ENCODE results near the gene GOLGA2.

Gene GOLGA2

DNA sequence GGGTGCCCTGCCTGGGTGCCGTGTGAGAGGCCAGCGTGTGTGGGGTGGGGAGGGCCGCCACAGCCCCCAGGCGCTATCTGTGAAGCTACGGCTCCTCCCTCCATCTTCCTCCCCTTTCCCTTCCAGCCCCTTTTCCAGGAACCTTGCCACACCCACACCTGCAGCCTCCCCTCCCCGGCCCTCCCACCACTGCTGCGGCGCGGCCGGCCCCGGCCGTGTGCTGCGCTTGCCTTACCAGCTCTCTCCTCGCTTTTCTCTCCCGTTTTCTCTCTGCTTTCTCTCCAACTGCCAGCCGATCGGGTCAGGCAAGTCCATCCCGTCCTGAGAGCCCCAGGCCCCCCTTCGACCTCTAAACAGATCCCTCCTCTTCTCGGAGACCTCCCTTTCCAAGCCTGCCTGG lies 21.4 kb downstream of the GOLGA2 start:
- Histone ChIP-seq H3K9ac (ENCODE audit: low read length) (no peak overlapping the region), H3K27ac (ENCODE audit: low read depth, low read length) (no peak overlapping the region)

DNA sequence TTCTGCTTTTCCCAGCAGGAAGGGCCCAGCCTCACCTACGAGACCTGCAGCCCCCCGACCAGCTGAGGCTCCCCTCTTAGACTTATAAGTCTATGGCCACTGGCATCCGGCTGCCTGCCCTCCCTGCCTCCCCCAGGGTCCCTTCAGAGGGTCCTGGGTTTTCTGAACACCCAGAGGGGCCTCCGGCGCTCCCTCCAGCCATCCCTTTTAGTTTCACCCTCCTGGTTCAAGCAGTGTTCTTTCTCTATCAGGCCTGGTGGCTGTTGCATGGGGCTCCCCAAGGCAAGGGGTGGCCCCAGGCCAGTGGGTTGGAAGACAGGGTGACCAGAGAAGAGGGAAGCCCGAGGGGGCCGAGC lies 21.8 kb downstream of the GOLGA2 start:
- H3K27ac ChIP-seq (ENCODE audit: low read depth, low read length), result no peak overlapping the region
- H3K4me1 ChIP-seq (ENCODE audit: control insufficient read depth, insufficient read depth, low read length), result peaks cover 23% of the 10 kb centered on the region
- peaks cover 41% of the 10 kb centered on the region for H3K36me3 ChIP-seq (ENCODE audit: control insufficient read depth, insufficient read depth, low read length)
- no peak overlapping the region for H3K9ac ChIP-seq (ENCODE audit: low read length)
- no peak overlapping the region for H3K4me3 ChIP-seq (ENCODE audit: low read depth, low read length)
- H3K9me3 ChIP-seq (ENCODE audit: control insufficient read depth, insufficient read depth, low read depth, low read length), result no peaks in the 10 kb centered on the region
- H3K27me3 ChIP-seq (ENCODE audit: control insufficient read depth, insufficient read depth, low read length), result no peaks in the 10 kb centered on the region

More for the DNA sequence above, 21.4 kb downstream of the GOLGA2 start:
- Histone ChIP-seq H3K4me1 (ENCODE audit: control insufficient read depth, insufficient read depth, low read length) (peaks cover 23% of the 10 kb centered on the region), H3K27me3 (ENCODE audit: control insufficient read depth, insufficient read depth, low read length) (no peaks in the 10 kb centered on the region), H3K36me3 (ENCODE audit: control insufficient read depth, insufficient read depth, low read length) (peaks cover 45% of the 10 kb centered on the region), H3K9me3 (ENCODE audit: control insufficient read depth, insufficient read depth, low read depth, low read length) (no peaks in the 10 kb centered on the region), H3K4me3 (ENCODE audit: low read depth, low read length) (no peak overlapping the region)

DNA sequence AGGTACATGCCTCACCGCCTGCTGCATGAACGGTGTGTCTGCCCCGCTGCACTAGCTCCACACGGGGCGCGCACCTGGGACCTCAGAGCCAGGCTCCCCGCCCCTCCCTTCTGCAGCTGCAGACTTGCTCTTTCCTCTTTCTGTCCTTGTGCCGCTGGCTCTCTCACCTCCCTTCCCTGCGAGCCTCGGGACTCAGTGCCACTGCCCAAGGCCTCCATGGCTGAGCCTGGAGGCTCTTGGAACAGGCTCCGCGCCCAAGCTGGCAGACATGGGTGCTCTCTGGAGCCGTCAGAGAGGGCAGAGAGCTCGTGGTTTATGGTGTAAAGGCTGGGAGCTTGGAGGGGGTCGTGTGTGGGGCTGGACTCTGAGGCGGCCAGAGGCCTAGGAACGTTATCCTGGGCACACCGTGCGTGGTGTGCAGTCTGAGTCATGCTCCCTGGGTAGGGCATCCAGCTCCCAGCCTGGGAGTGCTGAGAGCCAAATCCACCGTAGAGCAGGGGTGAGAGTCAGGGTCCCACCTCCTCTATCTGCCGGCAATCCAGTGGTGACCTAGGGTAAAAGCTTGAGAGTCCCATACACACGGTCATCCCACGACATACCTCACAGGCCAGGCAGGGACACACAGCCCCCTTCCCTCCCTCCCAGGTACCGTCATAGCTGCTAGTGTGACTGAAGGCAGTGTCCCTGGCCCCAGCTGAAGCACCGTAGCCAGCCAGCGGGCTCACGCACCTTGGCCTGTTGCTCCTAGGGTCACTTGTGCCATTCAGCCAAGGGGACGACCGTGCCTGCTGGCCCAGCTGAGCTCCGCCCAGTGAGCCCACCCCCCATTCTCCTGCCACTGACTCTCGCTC lies 22.4 kb downstream of the GOLGA2 start:
- Histone ChIP-seq H3K36me3 (ENCODE audit: control insufficient read depth, insufficient read depth, low read length) (peaks cover 40% of the 10 kb centered on the region), H3K9me3 (ENCODE audit: control insufficient read depth, insufficient read depth, low read depth, low read length) (no peaks in the 10 kb centered on the region), H3K4me3 (ENCODE audit: low read depth, low read length) (no peak overlapping the region), H3K27me3 (ENCODE audit: control insufficient read depth, insufficient read depth, low read length) (no peaks in the 10 kb centered on the region), H3K4me1 (ENCODE audit: control insufficient read depth, insufficient read depth, low read length) (peaks cover 23% of the 10 kb centered on the region), H3K9ac (ENCODE audit: low read length) (no peak overlapping the region), H3K27ac (ENCODE audit: low read depth, low read length) (no peak overlapping the region)

DNA sequence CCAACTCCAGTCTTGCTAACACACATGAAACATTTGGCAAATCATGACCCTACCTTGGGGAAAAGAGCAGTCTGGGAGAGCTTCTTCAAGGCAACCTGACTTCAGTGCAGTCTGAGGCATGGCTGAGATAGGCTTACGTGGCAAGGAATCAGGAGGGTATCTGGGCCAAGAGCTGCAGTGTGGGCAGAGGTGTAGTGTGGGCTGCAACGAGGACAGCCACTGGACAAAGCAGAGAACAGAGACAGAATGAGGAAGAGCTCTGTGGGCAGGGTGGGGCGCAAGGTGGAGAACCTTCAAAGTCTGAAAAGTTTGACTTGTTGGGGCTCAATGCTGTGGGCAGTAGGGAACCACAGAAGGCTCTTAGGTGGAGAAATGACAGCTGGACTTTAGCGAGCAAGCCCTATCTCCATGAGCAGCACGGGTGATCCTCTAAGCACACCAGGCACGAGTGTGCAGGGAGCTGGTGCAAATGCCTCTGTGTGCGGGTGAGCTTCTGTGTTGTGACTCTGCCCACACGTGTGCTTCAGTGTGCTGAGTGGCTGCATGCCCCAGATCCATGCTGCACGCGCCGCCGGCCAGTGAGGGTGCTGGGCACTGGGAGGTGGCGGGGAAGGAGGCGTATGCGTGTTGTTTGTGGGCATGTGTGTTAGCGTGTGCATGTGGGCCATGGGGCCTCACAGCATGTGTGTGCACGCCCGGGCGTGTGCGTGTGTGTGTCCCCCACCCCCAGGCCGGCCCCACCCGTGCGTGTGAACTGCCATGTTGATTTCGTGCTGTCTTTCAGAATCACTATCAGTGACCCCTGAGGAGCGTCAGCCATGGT lies 23.3 kb downstream of the GOLGA2 start:
- H3K27me3 ChIP-seq (ENCODE audit: control insufficient read depth, insufficient read depth, low read length), result no peaks in the 10 kb centered on the region
- H3K4me1 ChIP-seq (ENCODE audit: control insufficient read depth, insufficient read depth, low read length), result peaks cover 23% of the 10 kb centered on the region
- no peak overlapping the region for H3K27ac ChIP-seq (ENCODE audit: low read depth, low read length)
- no peak overlapping the region for H3K9ac ChIP-seq (ENCODE audit: low read length)
- H3K36me3 ChIP-seq (ENCODE audit: control insufficient read depth, insufficient read depth, low read length), result peaks cover 35% of the 10 kb centered on the region
- no peak overlapping the region for H3K4me3 ChIP-seq (ENCODE audit: low read depth, low read length)
- H3K9me3 ChIP-seq (ENCODE audit: control insufficient read depth, insufficient read depth, low read depth, low read length), result no peaks in the 10 kb centered on the region

DNA sequence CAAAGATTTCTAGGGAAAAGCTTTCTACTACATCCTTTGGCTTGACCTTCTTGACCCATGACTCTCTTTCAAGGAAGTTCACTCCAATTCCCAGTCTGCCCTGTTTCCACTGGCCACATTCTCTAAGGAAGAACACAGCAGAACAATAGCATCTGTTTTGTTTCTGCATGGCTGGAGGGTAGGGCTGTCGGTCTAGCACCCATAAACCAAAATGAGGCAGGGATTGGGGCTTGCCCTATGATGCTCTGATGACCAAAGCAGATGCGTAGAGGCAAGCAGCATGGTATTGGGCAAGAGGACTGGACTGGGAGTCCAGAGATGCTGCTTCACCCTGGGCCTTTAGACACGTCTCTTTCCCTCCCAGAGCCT lies 24.1 kb downstream of the GOLGA2 start:
- Histone ChIP-seq H3K36me3 (ENCODE audit: control insufficient read depth, insufficient read depth, low read length) (peaks cover 36% of the 10 kb centered on the region), H3K9me3 (ENCODE audit: control insufficient read depth, insufficient read depth, low read depth, low read length) (no peaks in the 10 kb centered on the region), H3K4me1 (ENCODE audit: control insufficient read depth, insufficient read depth, low read length) (peaks cover 23% of the 10 kb centered on the region), H3K9ac (ENCODE audit: low read length) (no peak overlapping the region), H3K4me3 (ENCODE audit: low read depth, low read length) (no peak overlapping the region), H3K27me3 (ENCODE audit: control insufficient read depth, insufficient read depth, low read length) (no peaks in the 10 kb centered on the region), H3K27ac (ENCODE audit: low read depth, low read length) (no peak overlapping the region)

DNA sequence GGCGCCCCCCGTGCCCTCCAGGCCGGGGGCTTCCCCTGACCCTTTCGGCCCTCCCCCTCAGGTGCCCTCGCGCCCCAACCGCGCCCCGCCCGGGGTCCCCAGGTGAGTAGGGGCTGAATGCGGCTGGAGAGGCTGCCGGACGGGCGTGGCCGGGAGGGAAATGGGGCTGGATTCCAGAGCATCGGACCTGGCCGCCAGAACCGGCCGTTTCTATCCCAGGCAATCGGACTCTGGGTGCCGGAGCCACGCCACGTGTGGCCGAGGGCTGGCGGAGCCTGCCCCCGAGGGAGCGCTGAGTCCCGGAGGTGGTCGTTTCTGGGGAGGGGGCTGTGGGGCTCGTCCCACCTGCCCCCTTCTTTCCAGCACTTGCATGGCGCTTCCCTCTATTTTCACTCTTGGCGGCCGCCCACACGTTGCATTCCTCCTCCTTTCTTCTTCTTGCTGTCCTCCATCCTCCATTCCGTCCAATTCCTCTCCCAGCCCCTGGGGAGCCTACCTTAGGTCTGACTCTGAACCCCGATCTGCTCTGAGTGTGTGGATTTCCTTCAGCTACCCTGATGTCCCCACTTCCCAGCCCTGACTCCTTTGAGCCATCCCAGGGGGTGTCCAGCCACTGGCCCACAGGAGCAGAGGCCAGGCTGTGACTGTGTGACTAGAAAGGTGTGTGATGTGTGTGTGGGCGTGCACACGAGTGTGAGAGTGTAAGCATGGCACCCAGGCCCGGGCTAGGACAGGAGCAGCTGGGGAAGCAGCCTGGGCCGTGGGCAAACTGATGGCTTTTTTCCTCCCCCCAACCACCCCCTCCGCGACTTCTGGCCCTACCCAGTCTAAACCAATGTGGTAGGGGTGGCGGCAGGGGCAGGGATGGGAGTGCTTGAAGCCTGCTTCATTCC lies 24.7 kb downstream of the GOLGA2 start:
- peaks cover 27% of the 10 kb centered on the region for H3K4me1 ChIP-seq (ENCODE audit: control insufficient read depth, insufficient read depth, low read length)
- H3K9me3 ChIP-seq (ENCODE audit: control insufficient read depth, insufficient read depth, low read depth, low read length), result no peaks in the 10 kb centered on the region
- H3K27me3 ChIP-seq (ENCODE audit: control insufficient read depth, insufficient read depth, low read length), result no peaks in the 10 kb centered on the region
- H3K9ac ChIP-seq (ENCODE audit: low read length), result peak overlapping the region; percentile 3
- no peak overlapping the region for H3K27ac ChIP-seq (ENCODE audit: low read depth, low read length)
- H3K4me3 ChIP-seq (ENCODE audit: low read depth, low read length), result peak overlapping the region; percentile 61
- H3K36me3 ChIP-seq (ENCODE audit: control insufficient read depth, insufficient read depth, low read length), result peaks cover 40% of the 10 kb centered on the region

DNA sequence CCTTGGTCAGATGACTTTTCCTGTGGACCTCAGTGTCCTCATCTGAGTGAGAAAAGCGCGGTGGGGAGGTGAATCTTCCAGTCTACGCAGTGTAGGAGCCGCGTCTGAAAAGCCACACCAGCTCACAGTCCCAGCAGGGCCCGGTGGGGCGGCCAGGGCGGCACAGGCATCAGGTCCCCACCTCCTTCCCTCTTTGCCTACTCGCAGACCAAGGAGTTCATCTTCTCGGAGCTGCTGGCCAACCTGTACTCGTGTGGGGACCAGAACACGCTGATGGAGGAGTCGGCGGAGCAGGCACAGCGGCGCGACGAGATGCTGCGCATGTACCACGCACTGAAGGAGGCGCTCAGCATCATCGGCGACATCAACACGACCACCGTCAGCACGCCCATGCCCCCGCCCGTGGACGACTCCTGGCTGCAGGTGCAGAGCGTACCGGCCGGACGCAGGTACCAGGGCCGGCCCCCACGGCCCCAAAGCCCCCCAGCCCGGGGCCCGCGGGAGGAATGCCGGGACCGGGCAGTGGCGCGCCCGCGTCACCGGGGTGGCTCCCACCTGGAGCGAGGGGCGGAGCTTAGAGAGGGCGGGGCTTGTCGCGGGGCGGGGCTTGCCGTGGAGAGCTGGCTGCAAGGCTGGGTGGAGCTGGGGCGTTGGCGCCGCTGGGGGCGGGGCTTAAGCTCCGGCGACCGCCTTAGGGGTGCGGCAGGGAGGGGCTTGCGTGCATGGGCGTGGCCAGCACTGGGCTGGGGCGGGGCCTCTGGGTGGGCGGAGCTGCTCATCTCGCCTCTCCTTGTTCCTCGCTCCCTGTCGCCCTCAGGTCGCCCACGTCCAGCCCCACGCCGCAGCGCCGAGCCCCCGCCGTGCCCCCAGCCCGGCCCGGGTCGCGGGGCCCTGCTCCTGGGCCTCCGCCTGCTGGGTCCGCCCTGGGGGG lies 25.6 kb downstream of the GOLGA2 start:
- Histone ChIP-seq H3K4me1 (ENCODE audit: control insufficient read depth, insufficient read depth, low read length) (peaks cover 31% of the 10 kb centered on the region), H3K27ac (ENCODE audit: low read depth, low read length) (no peak overlapping the region), H3K27me3 (ENCODE audit: control insufficient read depth, insufficient read depth, low read length) (no peaks in the 10 kb centered on the region), H3K36me3 (ENCODE audit: control insufficient read depth, insufficient read depth, low read length) (peaks cover 40% of the 10 kb centered on the region), H3K9ac (ENCODE audit: low read length) (no peak overlapping the region), H3K4me3 (ENCODE audit: low read depth, low read length) (peak overlapping the region; percentile 80), H3K9me3 (ENCODE audit: control insufficient read depth, insufficient read depth, low read depth, low read length) (no peaks in the 10 kb centered on the region)

DNA sequence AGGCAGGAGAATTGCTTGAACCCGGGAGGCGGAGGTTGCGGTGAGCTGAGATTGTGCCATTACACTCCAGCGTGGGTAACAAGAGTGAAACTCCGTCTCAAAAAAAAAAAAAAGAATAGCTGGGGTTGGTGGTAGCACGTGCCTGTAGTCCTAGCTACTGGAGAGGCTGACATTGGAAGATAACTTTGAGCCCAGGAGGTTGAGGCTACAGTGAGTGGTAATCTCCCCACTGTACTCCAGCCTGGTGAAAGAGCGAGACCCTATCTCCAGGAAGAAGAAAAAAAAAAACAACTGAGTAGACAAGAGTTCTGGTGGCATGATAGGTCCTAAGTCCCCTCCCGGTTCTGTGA lies 26.3 kb downstream of the GOLGA2 start:
- H3K4me1 ChIP-seq (ENCODE audit: control insufficient read depth, insufficient read depth, low read length), result peaks cover 28% of the 10 kb centered on the region
- H3K9me3 ChIP-seq (ENCODE audit: control insufficient read depth, insufficient read depth, low read depth, low read length), result no peaks in the 10 kb centered on the region
- H3K4me3 ChIP-seq (ENCODE audit: low read depth, low read length), result peak overlapping the region; percentile 80
- peaks cover 40% of the 10 kb centered on the region for H3K36me3 ChIP-seq (ENCODE audit: control insufficient read depth, insufficient read depth, low read length)
- H3K27ac ChIP-seq (ENCODE audit: low read depth, low read length), result no peak overlapping the region
- H3K27me3 ChIP-seq (ENCODE audit: control insufficient read depth, insufficient read depth, low read length), result no peaks in the 10 kb centered on the region
- no peak overlapping the region for H3K9ac ChIP-seq (ENCODE audit: low read length)

DNA sequence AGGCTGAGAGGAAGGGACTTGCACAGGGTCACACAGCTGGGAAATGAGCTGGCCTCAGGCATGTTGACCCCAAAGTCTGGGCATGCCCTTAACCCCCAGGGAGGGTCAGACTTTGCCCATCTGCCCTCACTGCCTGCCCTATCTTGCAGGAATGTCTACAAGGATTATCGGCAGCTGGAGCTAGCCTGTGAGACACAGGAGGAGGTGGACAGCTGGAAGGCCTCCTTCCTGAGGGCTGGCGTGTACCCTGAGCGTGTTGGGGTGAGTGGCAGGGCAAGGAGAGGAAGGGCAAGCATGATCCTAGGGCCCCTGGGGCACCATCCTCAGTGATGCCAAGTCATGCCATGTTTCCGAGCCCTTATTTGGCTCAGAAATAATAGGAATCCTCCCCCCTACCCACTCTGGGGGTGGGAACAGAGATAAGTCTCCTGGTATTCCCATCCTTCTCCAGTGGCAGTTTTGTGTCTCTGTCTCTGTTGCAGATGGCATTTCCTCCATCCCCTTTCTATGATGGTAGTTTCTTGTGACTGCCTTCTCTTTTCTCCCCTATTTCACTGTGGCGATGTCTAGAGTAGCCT lies 28.5 kb downstream of the GOLGA2 start:
- H3K9me3 ChIP-seq (ENCODE audit: control insufficient read depth, insufficient read depth, low read depth, low read length), result no peaks in the 10 kb centered on the region
- H3K9ac ChIP-seq (ENCODE audit: low read length), result no peak overlapping the region
- peaks cover 27% of the 10 kb centered on the region for H3K36me3 ChIP-seq (ENCODE audit: control insufficient read depth, insufficient read depth, low read length)
- H3K27me3 ChIP-seq (ENCODE audit: control insufficient read depth, insufficient read depth, low read length), result no peaks in the 10 kb centered on the region
- no peak overlapping the region for H3K27ac ChIP-seq (ENCODE audit: low read depth, low read length)
- peaks cover 20% of the 10 kb centered on the region for H3K4me1 ChIP-seq (ENCODE audit: control insufficient read depth, insufficient read depth, low read length)
- H3K4me3 ChIP-seq (ENCODE audit: low read depth, low read length), result no peak overlapping the region

DNA sequence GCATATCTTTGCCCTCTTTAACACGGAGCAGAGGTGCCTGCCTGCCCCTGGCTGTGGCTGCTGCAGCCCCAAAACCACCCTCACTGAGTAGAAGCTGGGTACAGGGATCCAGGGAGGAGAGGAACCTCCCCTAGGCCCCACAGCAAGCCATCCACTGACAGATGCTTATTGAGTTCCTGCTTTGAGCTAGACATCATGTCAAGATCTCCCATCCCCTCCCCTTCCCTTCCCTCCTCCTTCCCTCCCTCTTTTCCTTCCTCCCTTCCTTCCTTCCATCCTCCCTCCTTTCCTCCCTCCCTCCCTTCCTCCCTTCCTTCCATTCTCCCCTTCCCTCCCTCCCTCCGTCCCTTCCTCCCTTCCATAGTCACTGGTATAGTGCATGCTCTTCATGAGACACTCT lies 29.3 kb downstream of the GOLGA2 start:
- no peaks in the 10 kb centered on the region for H3K9me3 ChIP-seq (ENCODE audit: control insufficient read depth, insufficient read depth, low read depth, low read length)
- no peak overlapping the region for H3K4me3 ChIP-seq (ENCODE audit: low read depth, low read length)
- no peaks in the 10 kb centered on the region for H3K27me3 ChIP-seq (ENCODE audit: control insufficient read depth, insufficient read depth, low read length)
- H3K9ac ChIP-seq (ENCODE audit: low read length), result no peak overlapping the region
- H3K4me1 ChIP-seq (ENCODE audit: control insufficient read depth, insufficient read depth, low read length), result peaks cover 20% of the 10 kb centered on the region
- peaks cover 29% of the 10 kb centered on the region for H3K36me3 ChIP-seq (ENCODE audit: control insufficient read depth, insufficient read depth, low read length)
- H3K27ac ChIP-seq (ENCODE audit: low read depth, low read length), result no peak overlapping the region

Measured in HUES6 (cell line).